NCI-H774 (cell line): ENCODE measurements around the gene ST6GAL2.

Experiments used
- DNase-seq: peaks from one replicate; lab custom pipeline; 2025; lab: John Stamatoyannopoulos, UW

ST6GAL2 gene, protein sequence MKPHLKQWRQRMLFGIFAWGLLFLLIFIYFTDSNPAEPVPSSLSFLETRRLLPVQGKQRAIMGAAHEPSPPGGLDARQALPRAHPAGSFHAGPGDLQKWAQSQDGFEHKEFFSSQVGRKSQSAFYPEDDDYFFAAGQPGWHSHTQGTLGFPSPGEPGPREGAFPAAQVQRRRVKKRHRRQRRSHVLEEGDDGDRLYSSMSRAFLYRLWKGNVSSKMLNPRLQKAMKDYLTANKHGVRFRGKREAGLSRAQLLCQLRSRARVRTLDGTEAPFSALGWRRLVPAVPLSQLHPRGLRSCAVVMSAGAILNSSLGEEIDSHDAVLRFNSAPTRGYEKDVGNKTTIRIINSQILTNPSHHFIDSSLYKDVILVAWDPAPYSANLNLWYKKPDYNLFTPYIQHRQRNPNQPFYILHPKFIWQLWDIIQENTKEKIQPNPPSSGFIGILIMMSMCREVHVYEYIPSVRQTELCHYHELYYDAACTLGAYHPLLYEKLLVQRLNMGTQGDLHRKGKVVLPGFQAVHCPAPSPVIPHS

DNA sequence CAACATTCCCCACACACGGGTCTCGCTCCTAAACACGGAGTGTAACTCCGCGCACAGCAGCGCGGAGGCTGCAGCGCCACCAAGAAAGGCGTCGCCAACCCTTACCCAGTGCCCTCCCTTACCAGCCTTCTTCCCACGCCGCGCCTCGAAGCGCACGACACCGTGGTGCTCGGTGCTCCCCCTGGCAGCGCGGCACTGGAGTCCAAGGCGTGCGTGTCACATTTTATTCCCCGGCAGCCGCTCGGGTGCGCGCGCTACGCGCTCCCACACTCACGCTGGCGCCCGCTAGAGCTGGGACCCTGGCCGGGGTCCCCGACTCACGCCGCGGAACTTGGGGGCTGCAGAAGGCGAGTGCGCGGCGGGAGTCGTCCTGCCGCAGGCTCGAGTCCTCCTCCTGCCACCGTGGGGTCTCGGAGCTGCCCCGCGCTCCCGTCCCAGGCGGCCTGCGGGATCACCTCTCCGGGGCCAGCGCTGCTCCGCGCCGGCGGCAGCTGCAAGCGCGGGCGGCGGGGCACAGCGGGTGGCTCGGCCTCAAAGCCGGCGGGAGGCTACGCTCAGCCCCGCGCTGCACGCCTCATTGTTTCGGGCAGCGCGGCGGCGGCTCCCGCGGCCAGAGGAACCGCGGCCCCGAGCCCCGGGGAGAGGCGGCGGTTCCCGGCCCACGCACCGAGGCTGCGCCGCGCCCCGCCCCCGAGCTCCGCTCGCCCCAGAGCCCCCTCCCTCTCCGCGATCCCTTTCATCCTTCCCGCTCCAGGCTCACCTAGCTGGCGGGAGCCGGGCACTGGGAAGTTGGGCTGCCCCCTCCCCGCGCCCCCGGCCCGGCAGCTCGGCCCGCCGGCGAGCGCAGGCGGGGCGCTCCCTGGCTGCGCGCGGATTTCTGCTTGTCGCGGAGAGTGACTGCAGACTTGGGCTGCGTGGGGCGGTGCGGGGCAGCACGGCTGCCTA lies at the start of gene ST6GAL2:
Gene ST6GAL2 (minus strand): TSS at position 197 of the 945 bp plus-strand sequence. CDS start 42,190 bp downstream, outside the sequence.
- DNase-seq = no peak

DNA sequence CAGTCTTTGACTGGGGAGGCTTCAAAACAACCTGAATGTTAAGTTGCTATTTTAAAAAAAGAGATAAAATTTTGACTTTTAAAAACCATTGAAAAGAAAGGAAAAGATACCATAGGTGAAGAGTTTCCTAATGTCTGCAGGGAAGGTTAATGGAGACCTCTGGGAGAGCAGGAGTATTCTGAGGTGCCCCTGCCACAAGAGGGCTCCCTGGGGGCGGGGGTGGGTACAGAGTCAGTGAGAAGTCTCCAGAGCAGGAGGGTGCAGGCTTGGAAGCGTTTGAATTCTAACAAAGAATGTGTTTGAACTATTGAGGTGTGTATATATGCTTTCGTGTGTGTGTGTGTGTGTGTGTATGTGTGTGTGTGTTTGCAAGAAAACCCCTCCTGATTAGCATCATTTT lies 46.7 kb upstream of the ST6GAL2 start:
- no peak for DNase-seq

DNA sequence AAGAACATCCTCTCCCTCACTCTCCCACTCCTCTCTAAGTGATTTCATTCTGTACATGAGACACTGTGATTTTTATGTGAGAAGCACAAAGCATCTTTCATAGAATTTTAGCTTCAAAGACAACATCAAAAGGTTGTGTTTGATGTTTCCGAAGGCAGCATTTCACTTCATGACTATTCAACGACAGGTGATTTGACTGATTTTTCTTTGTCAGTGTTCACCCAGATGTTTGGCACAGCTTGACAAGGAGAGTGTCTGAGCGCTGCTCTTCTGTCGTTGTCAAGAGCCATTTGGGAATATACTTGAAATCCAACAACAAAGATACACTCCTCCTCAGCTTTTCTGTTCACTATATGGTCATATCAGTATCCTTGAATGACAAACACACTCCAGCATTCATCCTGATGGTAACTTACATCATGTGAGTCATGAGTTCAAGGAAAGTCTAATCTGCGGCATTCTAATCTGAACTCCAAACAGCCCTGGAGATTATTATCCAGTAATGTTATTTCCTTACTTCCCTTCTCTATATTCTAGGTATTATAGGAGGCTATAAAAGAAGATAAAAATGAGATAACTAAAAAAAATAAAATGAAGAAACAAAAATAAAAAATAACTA lies 45.9 kb upstream of the ST6GAL2 start:
- no peak for DNase-seq

DNA sequence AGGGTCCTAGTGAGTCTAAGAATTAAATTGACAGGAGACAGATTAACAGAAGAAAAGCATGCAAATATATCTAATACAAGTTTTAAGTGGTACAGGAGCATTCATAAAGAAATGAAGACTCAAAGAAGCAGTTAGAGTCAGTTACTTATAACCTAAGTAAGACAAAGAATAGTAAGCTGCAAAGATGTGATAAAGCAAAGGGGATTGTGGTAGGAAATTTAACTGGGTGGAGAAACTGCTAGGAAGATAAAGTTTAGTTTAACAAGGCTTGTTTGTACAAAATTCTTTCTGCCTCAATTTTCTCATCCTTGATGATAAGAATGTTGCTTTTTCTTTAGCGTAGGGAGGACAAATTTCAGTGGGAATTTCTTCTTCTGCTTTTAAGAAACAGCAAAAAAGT lies 35.5 kb upstream of the ST6GAL2 start:
- DNase-seq = no peak

DNA sequence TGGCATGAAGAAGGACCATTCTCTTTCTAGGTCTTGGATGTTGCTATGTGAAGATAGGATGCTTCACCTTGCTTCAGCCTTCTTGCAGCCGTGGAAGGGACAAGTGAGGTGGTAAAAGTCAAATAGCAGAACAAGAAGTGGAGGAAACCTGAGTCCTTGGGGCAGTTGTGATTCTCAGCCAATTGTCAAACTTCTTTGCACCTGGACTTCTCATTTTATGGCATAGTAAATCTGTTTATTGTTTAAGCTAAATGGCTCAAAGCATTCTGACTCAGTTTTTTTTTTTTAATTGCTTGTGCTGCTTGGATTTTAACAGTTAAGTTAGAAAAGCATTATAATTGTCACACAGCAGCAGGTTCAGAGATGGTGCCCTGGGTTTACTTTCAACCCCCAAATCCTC lies 33.0 kb upstream of the ST6GAL2 start:
- no peak for DNase-seq

DNA sequence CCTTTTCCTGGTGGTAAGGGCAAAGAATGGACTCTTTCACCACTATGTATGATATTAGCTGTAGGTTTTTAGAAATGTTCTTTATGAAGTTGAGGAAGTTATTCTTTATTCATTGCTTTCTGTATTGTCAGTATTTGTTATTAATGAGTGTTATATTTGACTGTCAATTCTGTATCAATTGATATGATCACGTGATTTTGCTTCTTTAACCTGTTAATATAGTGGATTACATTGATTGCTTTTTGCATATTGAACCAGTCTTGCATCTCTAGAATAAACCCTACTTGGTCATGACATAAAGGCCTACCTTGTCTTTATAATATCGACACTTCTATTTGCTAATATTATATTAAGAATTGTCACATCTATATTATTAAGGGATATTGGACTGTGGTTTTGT lies 18.3 kb upstream of the ST6GAL2 start:
- no peak for DNase-seq

DNA sequence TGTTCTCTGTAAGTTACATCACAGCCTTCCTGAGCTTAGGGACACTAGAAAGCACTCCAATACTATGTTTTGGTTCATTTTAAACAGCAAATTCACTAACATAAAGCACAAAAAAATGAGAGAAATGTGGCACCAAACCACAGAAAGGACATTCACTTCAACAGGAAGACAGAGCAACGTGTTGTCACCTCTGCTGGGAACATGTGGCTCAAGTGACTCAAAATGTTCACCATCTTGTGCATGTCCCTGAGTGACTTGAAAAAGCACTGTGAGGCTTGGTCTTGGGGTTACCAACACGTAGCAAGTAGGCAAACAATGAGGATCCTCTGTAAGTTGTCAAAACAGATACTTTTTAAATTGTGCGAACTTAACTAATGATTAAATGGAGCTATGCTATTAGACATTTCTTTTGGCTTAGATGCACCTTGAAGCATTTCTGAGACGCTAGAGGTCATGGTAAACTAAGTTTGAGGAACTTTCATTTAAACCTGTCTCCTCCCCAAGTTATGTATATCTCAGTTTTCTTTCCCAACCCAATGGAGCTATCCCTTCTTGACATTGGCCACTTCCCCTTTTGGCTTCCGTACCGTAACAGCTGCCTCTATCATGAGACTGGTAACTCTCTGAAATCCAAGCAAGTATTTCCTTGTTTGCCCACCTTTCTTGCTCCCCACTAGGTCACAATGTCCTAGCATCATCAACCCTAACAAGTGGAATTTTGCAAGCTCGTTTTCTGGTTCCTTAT lies 14.0 kb upstream of the ST6GAL2 start:
- DNase-seq = no peak

DNA sequence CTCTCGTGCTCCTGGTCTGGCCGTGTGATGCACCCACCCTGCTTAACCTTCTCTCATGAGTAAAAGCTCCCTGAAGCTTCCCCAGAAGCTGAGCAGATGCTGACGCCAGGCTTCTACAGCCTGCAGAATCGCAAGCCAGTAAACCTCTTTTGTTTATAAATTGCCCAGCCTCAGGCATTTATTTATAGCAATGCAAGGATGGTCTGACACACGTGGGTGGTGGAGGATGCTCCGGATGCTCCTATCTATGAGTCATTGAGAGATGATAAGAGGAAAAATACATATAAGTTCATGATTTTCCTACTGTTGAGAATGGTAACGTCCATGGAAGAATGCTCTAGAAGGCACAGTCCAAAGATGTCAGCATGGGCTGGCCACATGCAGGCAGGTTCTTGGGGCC lies 8.6 kb upstream of the ST6GAL2 start:
- DNase-seq = no peak

DNA sequence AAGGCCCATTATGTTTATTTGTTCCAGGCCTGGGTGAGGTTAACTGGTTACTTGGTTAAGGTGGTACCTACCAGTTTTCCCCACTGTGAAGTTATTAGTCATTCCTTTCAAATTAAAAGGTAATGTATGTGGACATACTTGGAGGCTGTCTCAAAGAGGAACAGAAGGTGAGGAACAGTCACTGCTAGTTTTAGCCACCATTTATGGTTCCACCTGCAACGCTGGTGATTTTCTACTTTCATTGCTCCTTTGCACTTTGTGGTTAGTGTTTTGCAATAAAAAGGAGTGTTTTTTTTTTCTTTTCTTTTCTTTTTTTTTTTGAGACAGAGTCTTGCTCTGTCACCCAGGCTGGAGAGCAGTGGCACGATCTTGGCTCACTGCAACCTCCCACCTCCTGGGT lies 6.1 kb upstream of the ST6GAL2 start:
- DNase-seq = no peak

DNA sequence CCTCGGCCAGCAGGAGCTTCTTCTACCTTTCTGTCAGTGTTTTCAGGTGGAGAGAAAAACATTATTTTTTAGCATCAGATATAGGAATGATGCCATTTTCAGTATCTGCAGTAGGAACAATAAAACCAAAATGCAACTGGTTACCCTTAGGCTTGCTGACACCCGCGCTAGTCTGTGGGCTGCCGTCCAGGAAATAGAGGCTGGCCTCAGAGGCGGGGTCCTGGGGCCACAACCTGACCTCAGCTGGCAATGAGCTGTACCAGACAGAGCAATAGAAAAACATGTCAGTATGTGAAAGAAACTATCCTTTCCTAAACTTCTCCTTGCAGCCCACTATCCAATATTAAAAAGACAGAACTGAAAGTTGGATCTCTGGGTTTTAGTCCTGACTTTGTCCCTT lies 4.6 kb upstream of the ST6GAL2 start:
- DNase-seq = no peak

DNA sequence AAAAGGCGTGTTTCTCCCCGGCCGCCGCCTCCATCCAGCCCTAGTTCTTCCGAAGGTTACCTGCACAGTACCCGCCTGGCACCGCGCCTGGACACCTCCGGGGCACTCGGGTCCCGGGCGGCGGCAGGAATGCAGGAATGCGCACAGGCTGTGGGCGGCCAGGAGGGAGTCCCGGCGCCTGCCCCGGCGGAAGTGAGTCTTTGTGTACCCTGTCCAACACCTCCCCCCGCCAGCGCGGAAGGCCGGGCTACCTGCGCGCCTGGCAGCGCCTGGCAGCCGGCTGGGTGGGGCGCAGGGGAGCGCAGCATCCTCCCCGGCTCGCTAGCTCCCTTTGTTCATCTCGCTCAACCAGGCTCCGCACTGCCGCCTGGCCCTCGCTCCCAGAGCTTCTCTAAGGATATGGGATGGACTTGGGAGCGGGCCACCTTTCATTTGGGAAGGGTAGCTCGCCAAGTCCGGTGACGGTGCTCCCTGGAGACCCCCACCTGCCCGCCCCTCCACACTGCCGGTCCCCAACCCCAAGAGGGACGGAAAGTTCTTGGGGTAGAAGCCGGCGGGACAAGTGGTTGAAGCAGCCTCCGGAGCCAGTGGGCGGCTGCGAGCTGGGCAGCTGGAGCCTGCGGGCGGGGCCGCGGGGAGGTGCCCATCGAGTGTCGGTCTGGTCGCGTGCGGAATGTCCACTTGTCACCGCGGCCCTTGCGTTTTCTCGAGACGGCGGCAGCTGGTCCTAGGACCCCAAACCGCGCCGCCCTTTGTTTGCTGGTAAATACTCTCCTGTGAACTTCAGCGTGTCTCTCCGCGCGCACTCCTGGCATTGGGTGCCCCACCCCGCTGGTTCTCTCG lies 1.2 kb upstream of the ST6GAL2 start:
- peak; percentile 7 for DNase-seq

DNA sequence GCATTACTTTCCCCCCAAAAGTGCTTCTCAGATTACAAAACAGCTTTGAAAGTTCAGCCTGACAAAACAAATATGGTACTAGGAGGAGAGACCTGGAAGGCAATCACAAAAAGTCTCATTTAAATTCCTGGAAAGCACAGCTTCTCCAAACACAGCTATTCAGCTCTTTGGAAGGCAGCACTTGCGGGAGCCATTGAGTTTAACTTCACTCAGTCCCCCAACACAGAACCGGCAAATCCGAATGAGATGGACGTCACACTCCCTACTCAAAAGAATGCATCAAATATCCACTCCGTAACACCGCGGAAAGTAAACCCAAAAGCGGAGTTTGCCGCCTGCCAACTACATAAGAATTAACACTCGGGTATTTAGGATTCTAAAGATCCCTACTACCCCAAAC lies 638 bp downstream of the ST6GAL2 start:
- DNase-seq = no peak

DNA sequence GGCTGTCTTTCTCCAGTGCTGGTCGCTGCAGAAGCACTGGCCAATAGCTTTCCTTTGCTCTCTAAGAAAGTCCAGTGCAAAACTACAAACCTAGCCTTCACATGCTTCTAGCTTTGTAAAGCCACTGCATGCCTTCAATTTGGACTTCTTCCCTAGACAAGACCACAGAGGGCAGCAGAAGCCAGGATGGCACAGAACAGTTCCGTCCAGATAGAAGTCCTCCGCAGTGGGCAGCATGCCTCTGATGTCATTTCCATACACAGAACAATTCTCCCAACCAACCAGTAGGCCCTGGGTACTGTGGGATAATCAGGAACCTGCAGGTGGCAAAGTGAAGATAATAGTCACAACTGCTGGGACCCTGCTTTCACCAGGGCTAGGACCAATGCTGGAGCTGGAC lies 3.3 kb downstream of the ST6GAL2 start:
- DNase-seq = no peak

DNA sequence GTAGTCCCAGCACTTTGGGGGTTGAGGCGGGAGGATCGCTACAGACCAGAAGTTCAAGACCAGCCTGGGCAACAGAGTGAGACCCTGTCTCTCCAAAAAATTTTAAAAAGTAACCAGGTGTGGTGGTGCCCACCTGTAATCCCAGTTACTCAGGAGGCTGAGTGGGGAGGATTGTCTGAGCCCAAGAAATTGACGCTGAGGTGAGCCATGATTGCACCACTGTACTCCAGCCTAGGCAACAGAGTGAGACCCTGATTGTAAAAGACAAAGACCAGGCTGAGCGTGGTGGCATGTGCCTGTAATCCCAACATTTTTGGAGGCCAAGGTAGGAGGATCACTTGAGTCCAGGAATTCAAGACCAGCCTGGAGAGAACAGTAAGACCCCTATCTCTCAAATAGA lies 7.8 kb downstream of the ST6GAL2 start:
- DNase-seq = no peak

DNA sequence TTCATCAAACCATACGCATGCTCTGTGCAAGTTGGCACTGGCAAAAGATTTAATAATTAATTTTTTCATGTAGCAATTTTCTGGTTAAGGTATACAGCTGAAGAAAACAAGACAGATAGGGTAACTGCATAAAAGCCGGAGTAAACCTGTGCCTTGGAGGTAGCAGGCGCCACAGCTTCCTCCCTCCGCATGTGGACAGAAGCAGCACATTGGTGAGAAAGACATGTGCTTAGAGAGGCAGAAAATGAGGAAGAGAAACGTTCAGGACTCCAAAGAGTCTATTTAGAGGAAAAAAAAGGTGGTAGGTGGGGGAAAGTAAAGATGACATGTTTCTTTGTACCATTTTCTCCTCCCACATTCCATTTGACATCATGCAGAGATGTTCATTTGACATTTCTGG lies 9.3 kb downstream of the ST6GAL2 start:
- no peak for DNase-seq

DNA sequence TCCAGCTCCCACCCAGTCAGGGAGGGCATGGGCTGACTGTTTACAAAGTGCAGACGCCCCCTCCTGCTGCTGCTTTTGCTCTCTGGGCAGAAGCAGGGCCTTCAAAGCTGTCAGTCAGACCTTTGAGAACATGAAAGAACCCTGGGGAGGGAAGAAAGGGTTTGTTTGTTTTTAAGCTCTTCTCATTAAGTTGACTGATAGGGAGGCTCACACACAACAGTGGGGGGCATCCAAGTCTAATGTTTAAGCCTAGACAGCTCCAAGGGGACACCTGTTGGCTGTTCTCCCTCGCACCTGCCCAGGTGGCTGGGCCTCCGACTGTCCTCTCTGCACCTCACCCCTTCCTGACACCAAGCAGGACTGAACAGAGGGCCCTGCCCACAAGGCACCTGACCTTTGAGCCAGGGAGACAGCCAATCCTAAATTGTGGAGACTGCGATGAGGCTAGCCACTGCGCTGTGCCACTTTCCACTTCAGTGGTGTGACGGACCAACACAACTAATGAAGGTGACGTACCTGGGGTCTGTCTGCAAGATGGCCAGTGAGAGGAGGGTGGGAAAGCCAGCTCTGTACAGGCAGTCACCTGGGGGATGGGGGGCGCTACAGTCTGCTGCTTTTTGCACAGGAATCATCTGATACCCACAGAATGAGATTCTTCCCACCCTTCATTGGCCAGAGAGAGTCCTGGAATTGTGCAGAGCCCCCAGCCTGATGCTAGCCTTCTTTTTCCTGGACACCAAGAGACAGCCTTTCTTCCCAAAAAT lies 16.3 kb downstream of the ST6GAL2 start:
- DNase-seq = no peak

DNA sequence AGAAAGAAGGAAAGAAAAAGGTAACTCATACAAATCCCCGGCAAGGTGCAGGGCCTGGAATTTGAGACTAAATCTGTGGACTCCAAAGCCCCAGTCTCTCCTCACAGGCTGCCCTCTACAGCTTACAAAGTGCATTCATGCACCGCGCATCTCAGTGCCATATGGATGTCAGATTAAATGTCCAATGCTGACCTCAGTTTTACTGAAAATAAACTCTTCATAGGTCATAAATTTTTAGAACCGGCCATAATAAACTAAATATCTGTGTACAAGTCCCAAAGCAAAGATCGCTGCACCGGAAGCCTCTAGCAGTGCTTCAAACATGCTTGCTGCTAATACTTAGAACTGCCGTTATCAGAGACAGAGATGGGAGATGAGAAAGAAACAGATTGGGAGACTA lies 17.7 kb downstream of the ST6GAL2 start:
- no peak for DNase-seq

DNA sequence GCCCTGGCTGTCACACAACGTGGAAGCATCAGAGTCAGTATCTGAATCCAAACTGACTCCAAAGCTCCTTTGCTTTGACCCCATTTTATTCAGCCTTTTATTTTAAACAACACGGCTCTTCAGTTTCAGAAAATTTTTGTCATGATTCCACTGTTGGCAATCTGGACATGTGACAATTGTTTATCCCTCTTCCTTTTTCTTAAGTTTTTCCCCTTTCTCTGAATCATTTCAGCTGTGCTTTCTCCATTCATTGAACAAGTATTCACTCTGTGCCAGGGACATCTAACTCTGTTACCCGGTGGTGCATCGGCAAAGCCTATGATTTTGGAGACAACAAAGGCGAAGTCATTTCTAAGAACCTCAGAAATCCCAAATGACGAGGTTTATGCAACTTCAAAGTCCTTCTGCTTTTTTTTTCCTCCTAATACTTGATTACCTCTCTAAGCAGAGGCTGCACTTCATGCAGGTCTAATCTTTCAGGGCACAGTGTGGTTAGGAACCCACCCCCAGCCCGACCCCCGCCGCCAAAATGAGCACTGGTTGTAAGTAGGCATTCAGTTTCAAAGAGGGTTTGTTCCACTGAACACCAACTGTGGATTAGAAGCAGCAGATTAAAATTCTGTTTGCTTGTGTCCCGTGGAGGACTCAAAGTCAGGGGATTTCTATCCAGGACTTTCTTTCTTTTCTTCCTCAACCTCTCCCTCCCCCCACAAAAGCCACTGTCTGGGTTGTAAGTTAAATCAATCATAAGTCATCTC lies 18.6 kb downstream of the ST6GAL2 start:
- DNase-seq = no peak

DNA sequence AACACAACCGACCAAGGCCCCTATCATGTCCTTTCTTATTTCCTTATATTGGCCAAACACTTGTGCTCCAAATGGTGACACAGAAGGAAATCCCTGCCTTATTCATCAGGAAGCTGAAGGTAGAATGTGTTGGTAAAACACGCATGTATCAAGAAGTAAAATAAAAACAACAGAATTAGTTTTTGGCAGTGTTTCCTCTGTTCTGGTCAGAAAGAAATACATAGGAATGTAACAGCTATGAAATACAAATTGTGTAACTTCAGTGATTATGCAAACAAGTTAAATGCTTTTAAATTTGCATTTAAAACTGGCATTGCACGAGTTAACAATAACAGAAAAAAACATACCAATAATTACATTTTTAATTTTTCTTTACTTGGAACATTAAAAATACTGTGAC lies 19.3 kb downstream of the ST6GAL2 start:
- no peak for DNase-seq
